SK-N-SH treated with all-trans-retinoic acid at 6 μM for 48 hours (cell line): Measurements from ENCODE around the gene BACH1.

ENCODE experiments used
- CSRNP3 ChIP-seq: fragments of 250-450 bp; sonication (Bioruptor Pico); IDR thresholded peaks from 2 replicates; pipeline ENCODE4 v1.5.1; 2021; ENCODE audit warnings: mild to moderate bottlenecking, moderate library complexity
- RARB ChIP-seq: fragments of 250-450 bp; sonication (Bioruptor Pico); IDR thresholded peaks from 2 replicates; pipeline ENCODE4 v1.8.0; 2021; ENCODE audit warnings: mild to moderate bottlenecking, moderate library complexity

DNA sequence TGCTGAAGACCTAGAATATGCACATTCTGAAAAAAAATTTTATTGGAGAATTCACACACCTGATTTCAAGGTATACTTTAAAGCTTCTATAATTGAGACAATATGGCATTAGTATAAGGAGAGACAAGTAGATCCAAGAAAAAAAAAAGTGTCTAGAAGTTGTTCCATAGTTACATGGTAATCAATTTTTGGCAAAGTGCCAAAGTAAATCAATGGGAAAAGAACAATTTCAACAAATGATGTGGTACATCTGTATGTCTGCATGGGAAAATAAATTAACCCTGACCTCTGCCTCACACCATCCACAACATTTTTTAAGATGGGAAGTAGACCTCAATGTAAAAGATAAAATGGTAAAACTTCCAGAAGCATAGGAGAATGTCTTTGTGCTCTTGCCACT is 21.3 kb upstream of the BACH1 start:
- TF ChIP-seq RARB (CRISPR knock-in tag) (no peak), CSRNP3 (CRISPR knock-in tag) (no peak)
